HL-60/S4 treated with retinoic acid at 250 ng/mL for 4 days and 3 days (cell line): ENCODE measurements around the gene MBD3L4.
"Not testable (repeated sequence)": the region's sequence is repeated elsewhere in the genome, so short reads cannot be mapped to it uniquely, and the experiment has no call there.

Experiments
- in situ Hi-C: fragments of 300-500 bp; cut with MboI; formaldehyde crosslinking; loops from 2 replicates; pipeline ENCODE4 v1.7.0; 2022; ENCODE audit warnings: low sequenced_read_pairs

MBD3L4 gene

GRCh38 chr19:7040079-7040478 is at the start of gene MBD3L4:
TSS of gene MBD3L4 (minus strand) at chr19:7040179. CDS start at chr19:7040144, 35 bp downstream.
- in situ Hi-C loops = not testable (repeated sequence)

GRCh38 chr19:7088999-7089398 is 49.0 kb upstream of the MBD3L4 start:
- in situ Hi-C loops = loop anchor here (10.0 kb wide), 1 partner anchor 84 kb away; no protein-coding TSS in a partner anchor

GRCh38 chr19:7083076-7083956 is 43.3 kb upstream of the MBD3L4 start:
- in situ Hi-C loops = loop anchor here (10.0 kb wide), 1 partner anchor 79 kb away; no protein-coding TSS in a partner anchor

GRCh38 chr19:7078008-7078407 is 38.0 kb upstream of the MBD3L4 start:
- in situ Hi-C loops = no loop called here

DNA sequence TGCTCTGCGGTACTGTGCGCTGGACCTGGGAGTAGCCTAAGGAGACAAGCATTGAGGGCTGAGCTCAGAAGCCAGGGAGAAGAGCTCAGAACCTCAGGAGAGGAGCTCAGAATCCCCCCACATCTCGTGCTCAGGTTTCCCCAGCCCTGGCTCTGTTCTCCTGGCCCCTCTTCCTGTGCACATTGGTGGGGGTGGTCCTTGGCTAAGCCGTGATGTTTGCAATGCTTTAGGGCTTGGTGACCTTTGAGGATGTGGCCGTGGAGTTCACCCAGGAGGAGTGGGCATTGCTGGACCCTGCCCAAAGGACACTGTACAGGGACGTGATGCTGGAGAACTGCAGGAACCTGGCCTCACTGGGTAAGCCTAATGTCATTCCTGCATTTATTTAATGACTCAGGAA is 36.2 kb upstream of the MBD3L4 start:
- in situ Hi-C loops = no loop called here

- in situ Hi-C loops = no loop called here
Measured at GRCh38 chr19:7074705-7075282, 34.8 kb upstream of the MBD3L4 start.

- in situ Hi-C loops = no loop called here
Measured at GRCh38 chr19:7072541-7072940, 32.6 kb upstream of the MBD3L4 start.

DNA sequence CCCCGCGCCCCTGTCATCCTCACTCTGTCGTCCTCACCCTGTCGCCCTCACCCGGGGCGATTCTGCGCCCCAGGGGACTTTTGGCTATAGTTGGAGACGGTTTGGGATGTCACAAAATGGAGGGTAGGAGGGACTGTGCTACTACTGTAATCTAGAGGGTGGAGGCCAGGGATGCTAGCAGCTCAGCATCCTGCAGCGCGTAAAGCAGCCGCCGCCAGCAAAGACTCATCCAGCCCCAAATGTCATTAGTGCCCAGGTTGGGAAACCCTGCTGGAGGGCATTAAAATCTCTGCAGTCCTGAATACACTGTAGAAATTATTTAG is 29.9 kb upstream of the MBD3L4 start:
- in situ Hi-C loops = no loop called here

- in situ Hi-C loops = no loop called here
Measured at GRCh38 chr19:7069042-7069903, 29.3 kb upstream of the MBD3L4 start, which contains the start of gene ZNF557. TSS of gene ZNF557 (plus strand) at chr19:7069703. CDS start at chr19:7075075, 5,372 bp downstream.

GRCh38 chr19:7068599-7068998 is 28.6 kb upstream of the MBD3L4 start:
- in situ Hi-C loops = no loop called here

DNA sequence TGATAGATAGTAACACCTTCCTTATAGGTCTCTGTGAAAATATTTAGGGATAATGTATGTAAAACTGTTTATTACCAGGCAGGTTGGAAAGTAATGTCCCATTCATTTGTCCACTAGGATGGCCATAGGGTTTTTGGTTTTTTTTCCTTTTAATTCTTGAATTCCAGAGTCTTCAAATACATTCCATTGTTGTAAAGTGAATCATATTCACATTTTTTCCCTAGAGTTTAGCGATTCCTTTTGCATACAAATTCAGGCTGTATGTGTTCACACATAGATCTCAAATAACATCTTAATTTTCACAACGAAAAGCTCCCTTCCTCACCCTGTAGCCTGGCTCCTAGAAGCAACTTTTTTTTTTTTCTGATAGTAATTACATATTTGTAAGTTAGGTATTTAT is 27.7 kb upstream of the MBD3L4 start:
- in situ Hi-C loops = no loop called here

- in situ Hi-C loops = not testable (repeated sequence)
Measured at GRCh38 chr19:7067122-7067521, 27.1 kb upstream of the MBD3L4 start.

- in situ Hi-C loops = no loop called here
Measured at GRCh38 chr19:7063764-7064418, 23.9 kb upstream of the MBD3L4 start.

GRCh38 chr19:7063339-7063738 is 23.4 kb upstream of the MBD3L4 start:
- in situ Hi-C loops = no loop called here

- in situ Hi-C loops = not testable (repeated sequence)
Measured at GRCh38 chr19:7059977-7060376, 20.0 kb upstream of the MBD3L4 start.

- in situ Hi-C loops = not testable (repeated sequence)
Measured at GRCh38 chr19:7058576-7058975, 18.6 kb upstream of the MBD3L4 start, which contains the start of gene MBD3L3. TSS of gene MBD3L3 (minus strand) at chr19:7058676. CDS start at chr19:7058605, 71 bp downstream.

DNA sequence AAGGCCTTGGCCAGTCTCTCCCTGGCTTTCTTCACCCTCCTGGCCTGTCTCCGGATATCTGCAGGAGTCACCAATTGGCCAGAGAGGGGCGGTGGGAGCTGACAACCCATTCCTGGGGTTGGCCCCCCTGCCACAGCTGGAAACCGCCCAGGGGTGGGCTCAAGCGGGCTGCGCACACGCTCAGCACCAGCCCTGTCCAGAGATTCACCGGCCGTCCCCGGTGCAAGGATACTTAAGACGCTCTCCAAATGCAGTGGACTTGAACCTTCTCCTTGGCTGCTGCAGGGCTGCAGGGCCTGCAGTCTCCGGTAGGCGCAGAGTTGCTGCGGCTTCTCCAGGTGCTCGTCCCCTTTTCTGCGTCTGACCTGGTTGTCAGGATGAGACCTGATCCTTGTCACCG is 16.4 kb upstream of the MBD3L4 start:
- in situ Hi-C loops = not testable (repeated sequence)

GRCh38 chr19:7055679-7056078 is 15.7 kb upstream of the MBD3L4 start:
- in situ Hi-C loops = not testable (repeated sequence)

DNA sequence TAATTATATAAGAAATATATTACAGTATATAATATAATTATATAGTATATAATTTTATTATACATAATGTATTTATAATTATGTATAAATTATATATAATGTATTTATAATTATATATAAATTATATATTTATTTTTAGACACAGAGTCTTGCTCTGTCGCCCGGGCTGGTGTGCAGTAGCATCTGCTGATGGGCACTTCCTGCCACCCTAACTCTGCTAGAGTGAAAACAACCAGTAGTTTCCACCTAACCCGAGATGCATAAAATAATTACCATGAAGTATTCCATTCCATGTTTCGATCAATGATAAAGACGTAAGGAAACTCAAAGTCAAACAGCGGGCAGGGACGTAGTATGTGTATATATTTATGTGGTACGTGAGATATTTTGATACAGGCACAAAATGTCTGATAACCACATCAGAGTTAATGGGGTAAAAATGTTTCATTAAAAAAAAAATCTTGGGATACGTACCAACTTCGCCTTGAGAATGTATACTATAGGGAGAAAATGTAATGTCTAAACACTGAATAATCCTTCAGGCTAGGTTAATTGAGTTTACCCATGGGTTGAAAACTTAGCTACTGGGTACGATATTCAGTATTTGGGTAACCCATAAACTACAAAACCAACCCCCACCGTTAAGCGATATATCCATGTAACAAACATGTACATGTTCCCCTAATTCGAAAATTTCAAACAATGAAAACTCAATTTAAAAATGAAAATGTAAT is 14.8 kb upstream of the MBD3L4 start:
- in situ Hi-C loops = not testable (repeated sequence)

- in situ Hi-C loops = not testable (repeated sequence)
Measured at GRCh38 chr19:7052896-7053295, 12.9 kb upstream of the MBD3L4 start.
